Raji (cell line): ENCODE results near the gene P4HA2.

ENCODE experiments used
- POLR2A ChIP-seq: IDR thresholded peaks from 2 replicates; pipeline ENCODE4 v1.6.1; 2011; ENCODE audit warnings: low read depth, low read length, control low read depth; ENCODE audit not compliant: insufficient read depth

Gene P4HA2

DNA sequence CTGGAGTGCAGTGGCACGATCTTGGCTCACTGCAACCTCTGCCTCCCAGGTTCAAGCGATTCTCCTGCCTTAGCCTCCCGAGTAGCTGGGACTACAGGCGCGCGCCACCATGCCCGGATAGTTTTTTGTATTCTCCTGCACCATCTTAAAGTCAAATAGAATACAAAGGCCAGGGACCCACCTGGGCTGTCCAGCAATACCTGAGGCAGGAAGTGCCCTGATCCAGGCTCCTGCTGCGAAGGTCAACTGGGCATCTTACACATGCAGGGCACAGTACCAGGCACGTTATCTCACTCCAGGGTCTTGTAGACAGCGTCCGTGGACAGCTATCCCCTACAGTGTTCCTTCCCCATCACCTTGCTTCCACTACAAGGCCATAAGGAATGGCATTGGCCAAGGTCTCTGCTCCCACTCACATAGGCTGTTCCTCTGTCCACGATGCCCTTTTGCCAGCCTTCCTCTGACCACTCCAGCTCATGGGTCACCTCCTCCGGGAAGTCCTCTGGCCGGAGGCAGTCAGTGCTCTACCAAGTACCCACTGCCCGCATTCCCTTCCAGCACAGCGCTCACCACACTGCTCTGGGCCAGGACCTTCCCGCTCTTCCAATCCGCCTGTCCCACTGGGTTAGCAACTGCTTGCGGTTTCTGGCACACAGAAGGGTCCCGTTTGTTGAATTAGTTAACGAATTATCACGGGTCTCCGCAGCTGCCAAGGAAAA is 978 bp downstream of the P4HA2 start:
- no peak for TF ChIP-seq POLR2A

DNA sequence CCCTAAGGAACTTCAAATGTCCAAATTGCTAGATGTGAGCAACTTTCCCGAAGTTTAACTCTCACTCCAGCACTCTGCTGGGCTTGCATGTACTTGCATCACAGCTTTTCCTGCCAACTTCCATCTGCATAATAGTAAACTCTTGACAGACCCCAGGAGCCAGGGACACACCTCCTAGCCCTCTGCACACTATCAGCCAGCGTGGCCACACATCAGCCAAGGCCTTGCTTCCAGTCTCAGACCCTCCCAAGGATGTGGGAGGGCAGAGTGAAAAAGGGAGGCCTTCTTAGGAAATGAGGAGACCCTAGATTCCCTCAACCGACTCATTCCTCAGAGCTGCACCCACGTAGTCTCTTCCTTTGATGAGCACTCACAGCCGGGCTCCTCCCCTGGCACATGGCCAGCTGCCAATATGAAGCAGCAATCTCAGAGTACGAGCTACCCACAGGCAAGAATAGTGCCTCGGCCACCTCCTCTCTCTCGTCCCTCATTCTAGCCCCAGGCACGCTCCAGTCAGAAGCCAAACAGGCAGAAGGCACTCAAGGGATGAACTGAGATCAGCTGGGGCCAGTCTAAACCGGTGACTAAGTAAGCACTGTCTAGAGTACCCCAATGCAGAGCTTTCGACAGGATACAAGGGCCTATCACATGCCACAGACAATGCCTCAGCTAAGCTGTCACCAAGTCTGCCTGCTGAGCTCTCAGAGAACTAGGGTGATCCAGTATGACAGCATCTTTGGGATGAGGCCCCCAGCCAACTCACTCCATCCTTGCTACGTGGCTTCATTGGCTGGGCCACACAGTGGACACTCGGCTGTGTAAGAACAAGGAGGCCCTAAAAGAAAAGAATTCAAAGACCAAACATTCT is 2.3 kb downstream of the P4HA2 start:
- no peak for TF ChIP-seq POLR2A

DNA sequence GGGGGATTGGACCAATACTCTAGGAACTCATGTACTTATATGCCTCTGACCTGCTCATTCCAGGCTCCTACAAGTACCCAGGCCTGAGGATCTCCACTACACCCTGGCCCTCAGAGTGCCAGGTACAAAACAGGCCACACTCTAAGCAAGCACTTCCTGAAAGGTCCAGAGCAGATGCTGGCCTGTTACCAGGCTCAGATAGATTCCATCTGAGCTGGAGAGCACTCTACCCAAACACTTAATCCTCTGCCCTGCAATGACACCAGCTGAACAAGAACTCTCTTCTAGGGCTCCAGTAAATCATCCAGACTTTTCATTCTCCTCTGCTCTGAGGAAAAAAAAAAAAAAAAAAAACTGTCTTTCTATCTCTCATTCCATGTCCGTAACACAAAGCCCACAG is 2.9 kb downstream of the P4HA2 start:
- TF ChIP-seq POLR2A, result no peak

DNA sequence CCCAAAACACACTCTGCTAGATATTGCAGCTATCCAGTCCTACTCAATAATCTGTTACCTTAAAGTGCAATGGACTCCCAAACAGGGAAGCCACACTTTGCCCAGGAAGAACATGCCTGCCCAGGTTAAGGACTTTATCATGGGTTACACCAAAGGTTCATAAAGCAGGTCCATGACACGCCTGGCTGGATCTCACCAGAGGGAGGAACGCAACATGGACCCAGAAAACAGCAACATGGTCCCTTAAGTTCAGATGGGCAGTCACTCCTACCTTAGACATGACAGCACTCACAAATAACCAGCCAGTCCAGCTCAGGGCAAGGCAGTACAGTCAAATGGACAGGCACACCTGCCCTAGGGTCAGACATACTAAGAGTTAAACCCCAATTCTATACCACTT is 3.8 kb downstream of the P4HA2 start:
- no peak for TF ChIP-seq POLR2A

DNA sequence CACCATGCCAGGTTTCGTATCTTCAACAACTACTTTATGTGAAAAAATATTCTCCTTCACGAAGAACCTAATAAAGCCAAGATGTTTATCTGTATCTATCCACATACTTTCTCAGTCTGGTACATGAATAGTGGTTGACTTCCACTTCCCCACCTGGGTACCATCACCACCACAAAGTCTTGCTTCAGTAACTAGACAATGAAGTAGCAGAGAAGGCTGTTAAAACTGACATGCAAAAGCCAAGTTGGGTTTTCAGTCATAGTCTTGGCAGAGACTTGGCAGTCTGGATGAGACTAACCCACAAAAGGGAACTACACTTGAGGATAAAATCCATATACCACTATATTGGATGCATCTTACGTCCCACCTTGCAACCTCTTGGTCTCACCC is 5.0 kb downstream of the P4HA2 start:
- TF ChIP-seq POLR2A, result no peak

DNA sequence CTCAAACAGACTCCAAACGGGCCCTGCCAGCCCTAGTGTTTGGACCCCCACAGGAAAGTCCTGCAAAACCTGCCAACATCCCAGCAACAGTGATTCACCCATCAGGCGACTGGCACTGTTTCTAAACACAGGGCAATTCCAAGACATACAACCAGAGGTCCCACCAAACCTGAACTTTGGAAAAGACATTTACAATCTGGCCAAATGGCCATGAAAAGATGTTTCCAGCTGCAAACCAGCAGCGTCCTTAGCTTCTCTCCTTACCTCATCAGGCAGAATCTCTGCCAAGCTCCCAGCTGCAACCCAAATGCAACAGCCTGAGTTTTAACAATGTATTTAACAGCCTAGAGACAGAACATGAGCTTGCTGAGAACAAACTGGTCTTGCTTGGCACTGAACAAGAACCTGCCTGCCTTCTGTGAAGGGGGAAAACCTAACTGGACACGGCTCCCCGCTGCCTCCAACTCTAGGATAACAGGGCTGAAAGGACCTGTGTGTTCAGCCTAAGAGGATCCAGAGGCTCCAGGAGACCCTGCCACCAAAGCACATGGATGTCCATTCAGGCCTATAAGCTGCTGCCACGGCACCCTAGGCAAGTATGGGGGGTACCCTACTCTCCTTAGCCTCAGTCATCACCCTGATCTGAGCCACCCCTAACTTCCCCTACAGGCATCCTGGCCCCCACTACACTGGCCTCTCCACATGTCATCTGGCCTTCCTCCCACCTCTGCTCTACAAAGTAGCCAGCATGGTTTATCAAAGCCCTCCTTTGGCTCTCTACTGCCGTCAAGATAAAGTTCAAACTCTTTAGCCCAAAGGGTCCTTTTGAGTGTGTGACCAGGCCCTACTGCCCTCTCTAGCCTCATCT is 5.6 kb downstream of the P4HA2 start:
- TF ChIP-seq POLR2A, result no peak

DNA sequence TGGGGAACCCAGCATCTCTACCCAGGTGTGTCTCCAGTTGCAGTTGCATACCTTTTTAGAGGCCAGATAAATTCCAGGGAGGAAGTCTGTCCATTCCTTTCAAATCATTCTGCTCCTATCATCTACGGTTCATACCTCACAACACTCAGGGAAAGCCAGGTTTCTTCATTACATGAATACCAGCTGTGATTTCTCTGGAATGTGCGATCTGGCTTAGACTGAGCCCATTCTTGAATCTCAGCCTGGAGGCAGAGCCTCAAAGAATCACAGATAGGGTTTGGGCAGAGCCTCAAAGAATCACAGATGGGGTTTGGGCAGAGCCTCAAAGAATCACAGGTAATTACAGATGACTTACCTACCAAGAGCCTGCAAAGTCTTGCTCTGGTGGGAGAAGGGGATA is 7.2 kb downstream of the P4HA2 start:
- TF ChIP-seq POLR2A, result no peak

DNA sequence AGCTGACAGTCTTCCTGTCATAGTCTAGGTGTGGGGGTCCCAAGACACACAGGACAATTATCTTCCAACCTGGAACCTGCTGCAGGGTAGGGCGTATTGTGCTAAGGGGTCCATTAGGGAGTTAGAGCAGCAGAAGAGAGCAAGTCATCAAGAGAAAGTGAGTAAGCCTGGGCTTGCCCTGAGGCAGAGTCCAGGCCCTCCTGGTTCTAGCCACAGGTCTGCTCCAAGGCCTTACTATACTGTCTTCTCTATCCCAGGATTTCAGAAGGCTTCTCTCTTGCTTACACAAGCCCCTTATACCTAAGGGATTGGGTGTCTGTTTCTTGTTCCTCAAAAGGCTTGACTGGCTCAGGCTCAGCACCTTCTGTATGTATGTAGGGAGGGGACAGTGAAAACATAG is 7.7 kb downstream of the P4HA2 start:
- TF ChIP-seq POLR2A, result no peak

DNA sequence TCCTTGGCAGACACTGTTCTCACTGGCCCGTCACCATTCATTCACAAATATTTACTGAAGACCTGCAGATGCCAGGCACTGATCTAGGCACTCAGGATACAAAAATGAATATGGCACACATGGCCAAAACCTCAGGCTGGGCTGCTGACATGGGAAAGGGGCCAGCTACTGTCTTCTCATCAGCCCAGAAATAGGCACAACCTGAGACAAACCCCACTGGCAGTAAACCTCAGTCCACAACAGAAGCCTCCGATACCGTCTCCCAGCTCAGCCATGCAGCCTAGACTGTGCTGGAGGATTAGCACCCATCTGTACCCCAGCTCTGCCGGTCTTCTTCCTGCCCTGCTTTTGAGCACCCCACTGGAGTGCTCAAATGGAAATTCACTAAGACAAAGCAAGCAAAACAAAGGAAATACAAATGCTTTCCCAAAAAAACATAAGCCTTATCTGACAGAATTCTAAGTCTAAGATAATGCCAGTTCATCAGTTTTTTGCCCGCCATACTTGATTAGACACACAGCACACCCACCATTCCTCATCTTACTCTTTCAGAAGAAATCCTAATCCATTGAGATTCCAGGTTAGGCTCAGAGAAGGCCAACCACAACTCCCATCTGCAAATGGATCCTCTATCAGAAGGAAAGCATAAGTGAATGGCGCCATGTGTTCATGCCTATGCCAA is 8.2 kb downstream of the P4HA2 start:
- no peak for TF ChIP-seq POLR2A

DNA sequence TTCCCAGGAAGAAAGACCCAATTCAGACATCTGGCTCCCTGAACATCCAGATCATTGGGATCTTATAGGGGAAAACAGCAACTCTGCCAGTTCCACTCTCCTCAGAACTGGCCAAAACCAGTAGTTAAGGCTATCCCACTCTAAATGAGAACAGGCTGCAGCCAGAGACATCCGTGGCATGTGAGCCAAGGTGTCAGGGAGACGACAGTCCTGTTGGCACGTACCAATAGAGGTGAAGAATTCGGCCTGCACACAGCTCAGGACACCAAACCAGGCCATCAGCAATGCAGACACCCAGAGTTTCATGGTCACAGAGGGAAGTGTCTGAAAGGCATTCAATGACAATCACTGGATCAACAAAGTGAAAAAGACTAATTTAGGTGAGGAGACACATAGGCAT is 9.3 kb downstream of the P4HA2 start:
- no peak for TF ChIP-seq POLR2A

DNA sequence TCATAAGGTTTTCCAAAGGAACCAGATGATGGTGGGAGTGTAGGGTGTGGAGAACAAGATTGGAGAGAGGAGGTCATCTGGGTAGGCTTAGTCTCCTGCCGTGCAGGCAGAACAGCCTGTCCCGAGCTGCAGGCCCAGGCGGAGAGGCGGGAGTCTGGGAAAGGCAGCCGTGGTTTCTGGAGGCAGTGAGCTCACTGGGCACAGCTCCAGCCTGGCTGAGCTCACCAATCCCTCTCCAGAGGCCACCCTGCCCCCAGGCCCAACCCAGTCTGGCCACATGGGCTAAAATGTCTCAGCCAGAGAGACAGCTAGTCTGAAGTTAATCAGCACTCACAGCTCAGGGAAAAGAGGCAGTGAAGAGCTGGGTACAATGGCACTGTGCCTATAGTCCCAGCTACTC is 12.3 kb downstream of the P4HA2 start:
- no peak for TF ChIP-seq POLR2A

DNA sequence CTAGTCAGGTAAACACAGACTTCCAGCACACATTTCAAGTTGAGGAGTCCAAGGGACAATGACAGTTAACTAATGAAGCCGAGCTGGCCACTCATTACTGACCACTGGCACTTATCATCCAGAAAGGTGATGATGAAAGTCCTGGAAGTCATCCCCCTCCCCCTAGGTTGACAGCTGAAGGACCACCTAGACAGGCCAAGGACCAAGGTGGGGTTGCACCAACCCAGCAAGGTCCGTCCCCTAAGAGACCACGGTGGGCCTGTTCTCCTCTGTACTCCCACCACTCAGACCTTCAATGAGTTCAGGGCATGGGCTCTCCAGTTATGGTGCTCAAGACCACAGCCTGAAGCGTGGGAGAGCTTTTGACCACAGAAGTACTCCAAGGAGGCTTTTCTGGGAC is 13.2 kb downstream of the P4HA2 start:
- no peak for TF ChIP-seq POLR2A

DNA sequence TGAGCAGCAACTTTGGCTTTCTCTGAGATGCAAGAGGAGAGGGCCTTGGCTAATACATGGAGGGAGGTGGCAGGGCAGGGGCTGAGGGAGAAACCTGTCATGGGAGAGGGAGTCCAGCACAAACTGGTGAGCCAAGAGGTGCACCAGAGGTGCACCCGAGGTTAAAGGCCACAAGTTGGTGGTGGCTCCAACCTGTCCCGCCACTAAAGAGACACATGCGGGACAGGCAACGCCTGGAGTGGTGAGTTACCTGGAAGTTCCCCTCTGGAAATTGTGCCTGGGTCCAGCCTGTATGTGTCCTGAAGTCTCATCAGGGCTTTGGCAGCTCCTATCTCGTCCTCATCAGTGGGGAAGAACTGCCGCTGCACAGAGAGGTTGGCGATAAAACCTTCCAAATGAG is 14.0 kb downstream of the P4HA2 start:
- no peak for TF ChIP-seq POLR2A

DNA sequence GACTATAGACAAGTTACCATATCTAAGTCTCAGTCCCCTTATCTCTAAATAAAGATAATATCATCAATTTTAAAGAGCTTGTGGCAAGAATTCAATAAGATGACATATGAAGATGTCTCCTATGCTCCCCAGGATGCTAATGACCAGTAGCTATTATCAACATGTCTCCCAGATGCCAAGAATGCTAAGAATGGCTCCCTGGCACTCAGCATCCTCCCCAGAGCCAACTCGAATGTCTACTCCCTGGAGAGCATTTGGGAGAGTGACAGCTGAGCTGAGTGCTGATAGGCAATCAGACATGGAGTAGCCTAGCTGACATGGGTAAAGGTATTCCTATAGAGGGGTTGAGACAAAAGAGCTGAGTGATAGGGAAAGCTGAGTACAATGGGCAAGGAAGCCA is 15.9 kb downstream of the P4HA2 start:
- TF ChIP-seq POLR2A, result no peak

DNA sequence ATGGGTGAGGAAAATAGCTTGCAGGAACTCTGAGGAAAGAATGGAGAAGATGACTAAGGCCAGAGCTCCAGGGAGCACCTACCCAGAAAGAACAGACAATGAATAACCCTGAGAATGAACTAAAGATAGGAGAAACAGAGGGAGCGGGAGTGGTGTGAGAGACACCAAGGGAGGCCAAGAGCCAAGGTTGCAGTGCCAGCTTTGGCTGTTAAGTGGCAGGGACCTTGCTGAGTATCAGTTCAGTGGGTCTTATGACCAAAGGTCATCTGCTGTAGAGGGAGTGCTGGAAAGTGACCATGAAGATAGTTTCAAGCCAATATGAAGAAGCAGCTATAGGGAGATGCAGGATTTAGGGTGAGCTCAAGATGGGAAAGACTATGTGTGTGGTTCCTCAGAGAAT is 16.7 kb downstream of the P4HA2 start:
- TF ChIP-seq POLR2A, result no peak
